ENCODE data around the gene FAM210B.

Gene FAM210B, protein sequence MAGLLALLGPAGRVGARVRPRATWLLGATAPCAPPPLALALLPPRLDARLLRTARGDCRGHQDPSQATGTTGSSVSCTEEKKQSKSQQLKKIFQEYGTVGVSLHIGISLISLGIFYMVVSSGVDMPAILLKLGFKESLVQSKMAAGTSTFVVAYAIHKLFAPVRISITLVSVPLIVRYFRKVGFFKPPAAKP

DNA sequence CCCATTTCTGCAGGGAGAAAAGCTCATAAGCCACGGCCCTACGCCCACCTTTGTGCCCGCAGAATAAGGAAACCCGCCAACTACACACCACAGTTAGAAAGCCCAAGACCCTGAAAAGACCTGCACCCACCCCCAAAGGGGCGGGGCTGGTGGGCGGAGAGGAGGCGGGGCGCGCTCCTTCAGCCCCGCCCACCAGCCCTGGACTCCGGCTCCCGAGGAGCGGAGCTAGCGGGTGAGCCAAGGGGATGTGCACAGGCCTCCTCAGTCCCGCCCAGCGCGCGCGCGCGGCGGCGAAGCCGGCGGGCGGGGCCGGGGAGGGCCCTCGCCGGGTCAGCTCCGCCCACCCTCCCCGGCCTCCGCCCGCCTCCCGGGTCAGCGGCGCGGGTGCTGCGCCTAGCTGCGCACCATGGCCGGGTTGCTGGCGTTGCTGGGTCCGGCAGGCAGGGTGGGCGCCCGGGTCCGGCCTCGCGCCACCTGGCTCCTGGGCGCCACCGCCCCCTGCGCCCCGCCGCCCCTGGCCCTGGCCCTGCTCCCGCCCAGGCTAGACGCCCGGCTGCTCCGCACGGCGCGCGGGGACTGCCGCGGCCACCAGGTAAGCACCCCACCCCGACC lies at the start of gene FAM210B:
FAM210B (plus strand) TSS at position 375 of the 612 bp plus-strand sequence; CDS start at position 407, 32 bp downstream.
- TF ChIP-seq ZNF8 (CRISPR knock-in tag; IDR thresholded peaks at IDR 0.05) = no peak
- no peak for TF ChIP-seq PPARA (CRISPR knock-in tag; IDR thresholded peaks at IDR 0.05; ENCODE audit: borderline replicate concordance)
- TF ChIP-seq ZFP3 (CRISPR knock-in tag; IDR thresholded peaks at IDR 0.05) = no peak
- TF ChIP-seq ZNF70 (CRISPR knock-in tag; IDR thresholded peaks at IDR 0.05) = no peak
- TF ChIP-seq ZC3H10 (CRISPR knock-in tag; IDR thresholded peaks at IDR 0.05) = no peak
- ATAC-seq = peak; percentile 93

DNA sequence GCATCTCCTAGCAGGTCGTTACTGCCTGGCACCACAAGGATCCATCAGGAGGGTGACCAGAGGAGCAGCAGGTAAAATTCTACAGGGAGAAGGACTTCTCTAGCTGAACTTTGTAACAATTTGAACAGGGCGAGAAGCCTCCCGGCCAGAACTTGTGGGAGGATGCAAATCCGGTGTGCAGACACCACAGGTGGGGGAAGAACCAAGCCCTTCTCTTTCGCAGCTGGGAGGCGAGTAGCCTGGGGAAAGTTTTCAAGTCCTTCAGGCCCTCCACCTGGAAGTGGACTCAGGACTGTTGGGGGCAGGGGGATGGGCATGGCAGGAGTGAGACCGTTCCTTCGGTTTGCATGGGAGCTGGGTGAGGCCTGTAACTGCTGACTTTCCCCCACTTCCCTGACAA lies 42.7 kb upstream of the FAM210B start:
- TF ChIP-seq, protein P1, sequence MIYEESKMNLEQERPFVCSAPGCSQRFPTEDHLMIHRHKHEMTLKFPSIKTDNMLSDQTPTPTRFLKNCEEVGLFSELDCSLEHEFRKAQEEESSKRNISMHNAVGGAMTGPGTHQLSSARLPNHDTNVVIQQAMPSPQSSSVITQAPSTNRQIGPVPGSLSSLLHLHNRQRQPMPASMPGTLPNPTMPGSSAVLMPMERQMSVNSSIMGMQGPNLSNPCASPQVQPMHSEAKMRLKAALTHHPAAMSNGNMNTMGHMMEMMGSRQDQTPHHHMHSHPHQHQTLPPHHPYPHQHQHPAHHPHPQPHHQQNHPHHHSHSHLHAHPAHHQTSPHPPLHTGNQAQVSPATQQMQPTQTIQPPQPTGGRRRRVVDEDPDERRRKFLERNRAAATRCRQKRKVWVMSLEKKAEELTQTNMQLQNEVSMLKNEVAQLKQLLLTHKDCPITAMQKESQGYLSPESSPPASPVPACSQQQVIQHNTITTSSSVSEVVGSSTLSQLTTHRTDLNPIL (CRISPR knock-in tag; IDR thresholded peaks at IDR 0.05; ENCODE audit: low read depth) = no peak
- TF ChIP-seq, protein P2, sequence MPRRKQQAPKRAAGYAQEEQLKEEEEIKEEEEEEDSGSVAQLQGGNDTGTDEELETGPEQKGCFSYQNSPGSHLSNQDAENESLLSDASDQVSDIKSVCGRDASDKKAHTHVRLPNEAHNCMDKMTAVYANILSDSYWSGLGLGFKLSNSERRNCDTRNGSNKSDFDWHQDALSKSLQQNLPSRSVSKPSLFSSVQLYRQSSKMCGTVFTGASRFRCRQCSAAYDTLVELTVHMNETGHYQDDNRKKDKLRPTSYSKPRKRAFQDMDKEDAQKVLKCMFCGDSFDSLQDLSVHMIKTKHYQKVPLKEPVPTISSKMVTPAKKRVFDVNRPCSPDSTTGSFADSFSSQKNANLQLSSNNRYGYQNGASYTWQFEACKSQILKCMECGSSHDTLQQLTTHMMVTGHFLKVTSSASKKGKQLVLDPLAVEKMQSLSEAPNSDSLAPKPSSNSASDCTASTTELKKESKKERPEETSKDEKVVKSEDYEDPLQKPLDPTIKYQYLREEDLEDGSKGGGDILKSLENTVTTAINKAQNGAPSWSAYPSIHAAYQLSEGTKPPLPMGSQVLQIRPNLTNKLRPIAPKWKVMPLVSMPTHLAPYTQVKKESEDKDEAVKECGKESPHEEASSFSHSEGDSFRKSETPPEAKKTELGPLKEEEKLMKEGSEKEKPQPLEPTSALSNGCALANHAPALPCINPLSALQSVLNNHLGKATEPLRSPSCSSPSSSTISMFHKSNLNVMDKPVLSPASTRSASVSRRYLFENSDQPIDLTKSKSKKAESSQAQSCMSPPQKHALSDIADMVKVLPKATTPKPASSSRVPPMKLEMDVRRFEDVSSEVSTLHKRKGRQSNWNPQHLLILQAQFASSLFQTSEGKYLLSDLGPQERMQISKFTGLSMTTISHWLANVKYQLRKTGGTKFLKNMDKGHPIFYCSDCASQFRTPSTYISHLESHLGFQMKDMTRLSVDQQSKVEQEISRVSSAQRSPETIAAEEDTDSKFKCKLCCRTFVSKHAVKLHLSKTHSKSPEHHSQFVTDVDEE (CRISPR knock-in tag; IDR thresholded peaks at IDR 0.05) = no peak
- TF ChIP-seq ARNTL (CRISPR knock-in tag; IDR thresholded peaks at IDR 0.05; ENCODE audit: borderline replicate concordance, low read depth) (no peak), OSR1 (CRISPR knock-in tag; IDR thresholded peaks at IDR 0.05) (no peak), ZNF565 (CRISPR knock-in tag; conservative IDR thresholded peaks at IDR 0.05; ENCODE audit: low read depth) (no peak), BACH2 (CRISPR knock-in tag; IDR thresholded peaks at IDR 0.05; ENCODE audit: borderline replicate concordance) (no peak)
- TF ChIP-seq, protein P3, sequence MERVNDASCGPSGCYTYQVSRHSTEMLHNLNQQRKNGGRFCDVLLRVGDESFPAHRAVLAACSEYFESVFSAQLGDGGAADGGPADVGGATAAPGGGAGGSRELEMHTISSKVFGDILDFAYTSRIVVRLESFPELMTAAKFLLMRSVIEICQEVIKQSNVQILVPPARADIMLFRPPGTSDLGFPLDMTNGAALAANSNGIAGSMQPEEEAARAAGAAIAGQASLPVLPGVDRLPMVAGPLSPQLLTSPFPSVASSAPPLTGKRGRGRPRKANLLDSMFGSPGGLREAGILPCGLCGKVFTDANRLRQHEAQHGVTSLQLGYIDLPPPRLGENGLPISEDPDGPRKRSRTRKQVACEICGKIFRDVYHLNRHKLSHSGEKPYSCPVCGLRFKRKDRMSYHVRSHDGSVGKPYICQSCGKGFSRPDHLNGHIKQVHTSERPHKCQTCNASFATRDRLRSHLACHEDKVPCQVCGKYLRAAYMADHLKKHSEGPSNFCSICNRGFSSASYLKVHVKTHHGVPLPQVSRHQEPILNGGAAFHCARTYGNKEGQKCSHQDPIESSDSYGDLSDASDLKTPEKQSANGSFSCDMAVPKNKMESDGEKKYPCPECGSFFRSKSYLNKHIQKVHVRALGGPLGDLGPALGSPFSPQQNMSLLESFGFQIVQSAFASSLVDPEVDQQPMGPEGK (CRISPR knock-in tag; IDR thresholded peaks at IDR 0.05; ENCODE audit: borderline replicate concordance) = no peak
- ATAC-seq = no peak

DNA sequence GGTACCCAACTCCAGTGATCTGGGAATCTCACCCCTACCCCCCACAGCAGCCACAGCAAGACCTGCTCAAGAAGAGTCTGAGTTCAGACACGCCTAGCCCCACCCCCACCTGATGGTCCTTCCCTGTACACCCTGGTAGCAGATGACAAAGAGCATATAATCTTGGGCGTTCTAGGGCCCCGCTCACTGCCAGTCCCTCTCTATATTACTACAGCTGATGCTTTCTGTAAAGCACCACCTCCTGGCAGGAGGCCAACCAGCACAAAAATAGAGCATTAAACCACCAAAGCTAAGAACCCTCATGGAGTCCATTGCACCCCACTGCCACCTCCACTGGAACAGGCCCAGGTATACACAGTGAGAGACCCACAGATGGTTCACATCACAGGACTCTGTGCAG lies 42.3 kb upstream of the FAM210B start:
- TF ChIP-seq ZC3H10 (CRISPR knock-in tag; IDR thresholded peaks at IDR 0.05) (no peak), ZFP3 (CRISPR knock-in tag; IDR thresholded peaks at IDR 0.05) (no peak), ZNF70 (CRISPR knock-in tag; IDR thresholded peaks at IDR 0.05) (no peak)
- no peak for ATAC-seq

DNA sequence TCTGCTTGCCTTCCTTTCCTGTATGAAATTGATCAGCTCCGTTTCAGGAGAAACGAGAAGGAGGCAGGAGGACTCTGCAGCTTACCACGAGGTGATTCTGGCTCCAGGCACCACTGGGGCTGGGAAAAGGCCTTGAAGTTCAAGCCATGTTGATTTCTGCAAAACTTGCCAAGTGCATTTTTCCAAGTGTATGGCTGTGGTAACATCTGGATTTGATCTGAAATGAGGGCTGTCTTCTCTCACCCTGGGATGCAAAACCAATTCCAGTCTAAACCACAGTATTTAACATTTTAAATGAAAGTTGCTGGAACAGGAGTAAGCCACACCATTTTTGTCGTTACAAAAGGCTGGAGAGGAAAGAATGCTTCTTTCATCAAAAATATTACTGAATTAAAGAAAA lies 36.1 kb upstream of the FAM210B start:
- ATAC-seq = no peak
- TF ChIP-seq, protein P4, sequence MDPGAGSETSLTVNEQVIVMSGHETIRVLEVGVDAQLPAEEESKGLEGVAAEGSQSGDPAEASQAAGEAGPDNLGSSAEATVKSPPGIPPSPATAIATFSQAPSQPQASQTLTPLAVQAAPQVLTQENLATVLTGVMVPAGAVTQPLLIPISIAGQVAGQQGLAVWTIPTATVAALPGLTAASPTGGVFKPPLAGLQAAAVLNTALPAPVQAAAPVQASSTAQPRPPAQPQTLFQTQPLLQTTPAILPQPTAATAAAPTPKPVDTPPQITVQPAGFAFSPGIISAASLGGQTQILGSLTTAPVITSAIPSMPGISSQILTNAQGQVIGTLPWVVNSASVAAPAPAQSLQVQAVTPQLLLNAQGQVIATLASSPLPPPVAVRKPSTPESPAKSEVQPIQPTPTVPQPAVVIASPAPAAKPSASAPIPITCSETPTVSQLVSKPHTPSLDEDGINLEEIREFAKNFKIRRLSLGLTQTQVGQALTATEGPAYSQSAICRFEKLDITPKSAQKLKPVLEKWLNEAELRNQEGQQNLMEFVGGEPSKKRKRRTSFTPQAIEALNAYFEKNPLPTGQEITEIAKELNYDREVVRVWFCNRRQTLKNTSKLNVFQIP (CRISPR knock-in tag; IDR thresholded peaks at IDR 0.05; ENCODE audit: borderline replicate concordance, low read depth) = no peak
- TF ChIP-seq SNAI2 (CRISPR knock-in tag; IDR thresholded peaks at IDR 0.05) (no peak), ZFP3 (CRISPR knock-in tag; IDR thresholded peaks at IDR 0.05) (no peak), ZC3H10 (CRISPR knock-in tag; IDR thresholded peaks at IDR 0.05) (no peak)

DNA sequence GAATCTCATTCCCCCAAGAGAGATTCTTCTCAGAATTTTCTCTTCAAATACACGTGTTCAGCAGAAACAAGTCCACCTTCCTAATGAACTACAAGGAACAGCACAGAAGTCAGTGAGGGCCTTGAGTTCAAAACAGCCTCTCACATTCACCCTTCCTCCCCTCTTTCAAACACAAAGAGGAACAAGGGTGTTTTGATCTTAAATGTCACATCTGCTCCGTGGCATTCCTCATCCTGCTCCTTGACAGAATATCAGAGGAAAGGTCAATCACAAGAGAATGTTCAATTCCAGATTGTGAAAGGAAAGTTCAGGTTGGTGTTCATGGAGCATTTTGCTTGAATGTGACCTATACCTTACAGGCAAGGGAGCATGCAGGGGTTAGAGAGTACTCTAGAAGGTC lies 35.6 kb upstream of the FAM210B start:
- no peak for ATAC-seq
- TF ChIP-seq, protein P3 (CRISPR knock-in tag; IDR thresholded peaks at IDR 0.05; ENCODE audit: borderline replicate concordance) = no peak
